Measurements from ENCODE around the gene CSNK2A3.

- TF ChIP-seq POLR2A (IDR thresholded peaks at IDR 0.05; ENCODE audit: low read depth, low read length): no peak
- no peak for TF ChIP-seq TAF1 (IDR thresholded peaks at IDR 0.05; ENCODE audit: borderline replicate concordance, low read depth, low read length)
These were observed 17.9 kb upstream of the CSNK2A3 start for GRCh38 chr11:11370962-11371303.

All from GM12892 (cell line).